SU-DHL-6 (cell line): Measurements from ENCODE around the gene AREG.

Source experiments
- H2AFZ ChIP-seq: fragments of 200-600 bp; sonication (generic); 2 replicates; pipeline ENCODE4 v1.6.1; 2014; ENCODE audit warnings: low read depth, mild to moderate bottlenecking, moderate library complexity, mixed read lengths, antibody characterized with exemption, low read length; ENCODE audit not compliant: severe bottlenecking
- H3F3A ChIP-seq: fragments of 200-600 bp; shearing (Covaris generic); 2 replicates; pipeline ENCODE4 v1.6.0; 2016; ENCODE audit warnings: antibody characterized with exemption, mild to moderate bottlenecking; ENCODE audit not compliant: insufficient read depth
- H3K27ac ChIP-seq: fragments of 200-600 bp; sonication (generic); 2 replicates; pipeline ENCODE4 v1.5.1; 2016; ENCODE audit warnings: low read depth, mild to moderate bottlenecking, low read length, moderate library complexity, mixed read lengths
- H3K27me3 ChIP-seq: fragments of 200-600 bp; sonication (generic), shearing (Covaris generic); 2 replicates; pipeline ENCODE4 v1.6.0; 2014; ENCODE audit warnings: mild to moderate bottlenecking, low read length
- H3K36me3 ChIP-seq: fragments of 200-600 bp; sonication (generic); 2 replicates; pipeline ENCODE4 v1.6.1; 2014; ENCODE audit warnings: mild to moderate bottlenecking, low read length, mixed read lengths
- H3K4me2 ChIP-seq: fragments of 300-600, 200-600 bp; shearing (Covaris generic), sonication (generic); 2 replicates; pipeline ENCODE4 v1.6.0; 2014; ENCODE audit warnings: low read length, low read depth, mild to moderate bottlenecking; ENCODE audit not compliant: poor library complexity, severe bottlenecking
- H3K4me3 ChIP-seq: fragments of 200-600 bp; sonication (generic); 2 replicates; pipeline ENCODE4 v1.5.1; 2014; ENCODE audit warnings: antibody characterized with exemption, low read length, mild to moderate bottlenecking, mixed read lengths; ENCODE audit not compliant: insufficient read depth, poor library complexity, severe bottlenecking
- H3K79me2 ChIP-seq: fragments of 200-600 bp; sonication (generic); 2 replicates; pipeline ENCODE4 v1.6.1; 2014; ENCODE audit warnings: mild to moderate bottlenecking, low read length, moderate library complexity; ENCODE audit not compliant: insufficient read depth
- H3K9ac ChIP-seq: fragments of 200-600 bp; sonication (generic); 2 replicates; pipeline ENCODE4 v1.7.0; 2014; ENCODE audit warnings: mild to moderate bottlenecking, low read length
- H3K9me2 ChIP-seq: fragments of 200-600 bp; sonication (generic); replicated peaks from 2 replicates; pipeline ENCODE4 v1.6.1; 2014; ENCODE audit warnings: low read length; ENCODE audit not compliant: insufficient read depth
- H3K9me3 ChIP-seq: fragments of 200-600 bp; sonication (generic); 2 replicates; pipeline ENCODE4 v1.6.1; 2014; ENCODE audit warnings: low read length, mixed read lengths; ENCODE audit not compliant: insufficient read depth
- H4K20me1 ChIP-seq: fragments of 200-600 bp; sonication (generic); 2 replicates; pipeline ENCODE4 v1.6.1; 2014; ENCODE audit warnings: low read depth, mild to moderate bottlenecking, antibody characterized with exemption, low read length, moderate library complexity, mixed read lengths
- CTCF ChIP-seq: fragments of 200-600 bp; sonication (generic); IDR thresholded peaks from one replicate; pipeline ENCODE4 v1.5.1; 2017; ENCODE audit warnings: antibody characterized with exemption, mild to moderate bottlenecking, low read length, moderate library complexity; ENCODE audit not compliant: insufficient read depth, poor library complexity, severe bottlenecking
- EZH2phosphoT487 ChIP-seq: fragments of 200-600 bp; sonication (generic), shearing (Covaris generic); conservative IDR thresholded peaks from 2 replicates; pipeline ENCODE4 v1.6.1; 2018; ENCODE audit warnings: mild to moderate bottlenecking, antibody characterized with exemption, low read length, moderate library complexity, mixed read lengths

AREG gene

GRCh38 chr4:74471264-74471663 is 26.3 kb downstream of the AREG start:
- Histone ChIP-seq H3K9ac (no peak overlapping the region), H3F3A (no peaks in the 10 kb centered on the region), H4K20me1 (no peaks in the 10 kb centered on the region), H3K79me2 (no peaks in the 10 kb centered on the region), H3K36me3 (no peaks in the 10 kb centered on the region), H3K27me3 (no peaks in the 10 kb centered on the region), H3K9me2 (no peaks in the 10 kb centered on the region), H3K27ac (no peak overlapping the region), H2AFZ (no peak overlapping the region), H3K4me2 (no peak overlapping the region), H3K4me3 (no peak overlapping the region), H3K9me3 (no peaks in the 10 kb centered on the region)
- TF ChIP-seq CTCF (no peak), EZH2phosphoT487 (no peak)

DNA sequence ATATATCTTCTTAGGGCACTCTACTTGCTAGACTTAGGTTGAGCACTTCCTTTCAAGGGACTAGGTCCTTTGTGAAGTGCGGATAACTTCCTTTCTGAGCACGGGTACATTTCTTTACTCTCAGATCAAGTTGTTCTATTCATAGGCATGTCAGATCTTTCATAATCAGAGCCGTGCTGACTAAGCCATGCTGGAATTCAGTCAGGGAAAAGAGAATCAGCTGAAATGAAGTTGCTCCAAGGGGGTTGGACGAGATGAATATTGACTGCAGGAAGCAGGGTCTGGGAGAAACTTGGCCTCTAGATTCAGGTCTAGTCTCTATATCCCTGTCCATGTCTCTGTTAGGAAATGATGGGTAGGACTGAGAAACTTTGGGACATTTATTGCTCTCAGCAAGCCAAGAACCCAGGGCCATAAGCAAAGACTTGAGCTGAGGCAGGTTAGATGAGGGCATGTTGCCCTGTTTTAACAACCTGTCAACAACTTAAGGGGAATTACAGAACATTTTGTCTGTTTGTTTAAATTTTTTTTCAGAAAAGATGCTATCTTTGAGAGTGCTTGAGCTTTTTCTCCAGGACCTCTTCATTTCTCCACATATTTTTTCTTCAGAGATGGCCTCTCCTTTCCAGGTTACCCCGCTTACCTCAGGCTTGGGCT is 28.3 kb downstream of the AREG start:
- H3K9me2 ChIP-seq = no peaks in the 10 kb centered on the region
- H3K4me2 ChIP-seq = no peak overlapping the region
- H3K36me3 ChIP-seq = no peaks in the 10 kb centered on the region
- no peak overlapping the region for H2AFZ ChIP-seq
- no peak overlapping the region for H3K27ac ChIP-seq
- no peaks in the 10 kb centered on the region for H3K27me3 ChIP-seq
- H3K4me3 ChIP-seq = no peak overlapping the region
- no peaks in the 10 kb centered on the region for H3K9me3 ChIP-seq
- no peaks in the 10 kb centered on the region for H3K79me2 ChIP-seq
- no peaks in the 10 kb centered on the region for H4K20me1 ChIP-seq
- no peak for TF ChIP-seq EZH2phosphoT487
- TF ChIP-seq CTCF = no peak
- H3K9ac ChIP-seq = no peak overlapping the region
- no peaks in the 10 kb centered on the region for H3F3A ChIP-seq

DNA sequence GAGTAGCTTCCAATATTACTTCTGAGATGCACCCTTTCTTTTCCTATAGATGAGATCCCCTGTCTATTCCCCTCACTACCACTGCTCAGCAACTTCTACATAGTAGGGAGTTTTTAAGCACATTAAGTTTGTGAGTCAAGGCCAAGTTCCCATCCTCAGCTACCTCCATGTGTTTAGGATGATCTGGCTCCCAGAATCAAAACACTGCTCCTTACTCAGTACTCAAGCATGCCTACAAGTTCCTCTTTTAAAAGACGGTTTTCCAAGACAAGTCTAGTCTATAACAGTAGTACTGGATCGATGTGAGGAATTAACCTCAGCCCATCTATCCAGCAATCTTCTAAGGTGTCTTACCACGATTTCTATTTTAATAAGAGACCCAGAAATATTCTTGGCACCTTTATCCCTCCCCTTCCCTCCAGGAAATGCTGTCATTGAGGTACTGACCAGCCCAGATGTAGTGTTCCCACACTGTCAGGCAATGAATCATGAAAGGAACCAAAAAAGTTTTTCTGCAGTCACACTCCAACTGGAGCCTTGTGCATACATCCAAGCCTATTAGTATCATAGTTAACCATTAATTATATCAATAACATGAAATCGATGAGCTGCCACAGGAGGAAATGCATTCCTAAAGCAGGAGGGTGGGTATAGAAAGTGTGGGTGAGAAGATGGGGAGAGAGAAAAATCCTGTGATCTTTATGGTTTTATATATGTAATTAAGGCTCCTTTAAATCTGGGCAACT is 29.6 kb downstream of the AREG start:
- Histone ChIP-seq H3K27me3 (no peaks in the 10 kb centered on the region), H3K9me2 (no peaks in the 10 kb centered on the region), H4K20me1 (no peaks in the 10 kb centered on the region), H3K4me2 (no peak overlapping the region), H3K9me3 (no peaks in the 10 kb centered on the region), H3K4me3 (no peak overlapping the region), H3F3A (no peaks in the 10 kb centered on the region), H3K79me2 (no peaks in the 10 kb centered on the region), H3K27ac (no peak overlapping the region), H2AFZ (no peak overlapping the region), H3K36me3 (no peaks in the 10 kb centered on the region), H3K9ac (no peak overlapping the region)
- TF ChIP-seq CTCF = no peak
- TF ChIP-seq EZH2phosphoT487 = no peak
